Stimulated activated CD4-positive, alpha-beta T cell treated with anti-CD3 and anti-CD28 coated beads, Interleukin-2, amount 100 ng/mL, for 24 hours (primary cell): Measurements from ENCODE around the gene B3GALNT2.

Experiments
- DNase-seq, 2 donors: peaks; one replicate each; pipeline ENCODE4 v3.0.0-alpha.2; 2020

Gene B3GALNT2

GRCh38 chr1:235450886-235451483, 53.3 kb downstream of the B3GALNT2 start:
- DNase-seq, result no peak

- no peak for DNase-seq
These were observed 53.8 kb downstream of the B3GALNT2 start for GRCh38 chr1:235450433-235450832.

GRCh38 chr1:235448616-235449015, 55.6 kb downstream of the B3GALNT2 start:
- no peak for DNase-seq

GRCh38 chr1:235442788-235443429, 61.3 kb downstream of the B3GALNT2 start:
- no peak for DNase-seq

GRCh38 chr1:235441159-235441685, 63.0 kb downstream of the B3GALNT2 start:
- DNase-seq, result no peak

- DNase-seq, result no peak
These were observed 70.3 kb downstream of the B3GALNT2 start for GRCh38 chr1:235434001-235434400.

GRCh38 chr1:235430991-235431390, 73.3 kb downstream of the B3GALNT2 start:
- DNase-seq, result no peak

- no peak for DNase-seq
These were observed 75.1 kb downstream of the B3GALNT2 start for GRCh38 chr1:235429143-235429542.

- DNase-seq, result no peak
These were observed 76.8 kb downstream of the B3GALNT2 start for GRCh38 chr1:235427447-235427846.

- DNase-seq, result no peak
These were observed 77.6 kb downstream of the B3GALNT2 start for GRCh38 chr1:235426680-235427079.

GRCh38 chr1:235426143-235426542, 78.1 kb downstream of the B3GALNT2 start:
- DNase-seq, result no peak

- DNase-seq, result no peak
These were observed 78.9 kb downstream of the B3GALNT2 start for GRCh38 chr1:235425357-235425756.

GRCh38 chr1:235424092-235424491, 80.2 kb downstream of the B3GALNT2 start:
- no peak for DNase-seq

- peak; percentile 15 to 22 for DNase-seq
These were observed 81.0 kb downstream of the B3GALNT2 start for GRCh38 chr1:235423214-235423652.

- no peak for DNase-seq
These were observed 82.5 kb downstream of the B3GALNT2 start for GRCh38 chr1:235421751-235422150.

GRCh38 chr1:235417086-235417697, 87.1 kb downstream of the B3GALNT2 start:
- DNase-seq, result peak; percentile 67 to 72

- no peak for DNase-seq
These were observed 87.6 kb downstream of the B3GALNT2 start for GRCh38 chr1:235416662-235417049.

- peak; percentile 60 to 66 for DNase-seq
These were observed 89.0 kb downstream of the B3GALNT2 start for GRCh38 chr1:235415008-235415904.

GRCh38 chr1:235411489-235412486, 92.5 kb downstream of the B3GALNT2 start:
- DNase-seq, result no peak

- no peak for DNase-seq
These were observed 93.8 kb downstream of the B3GALNT2 start for GRCh38 chr1:235410467-235410866.

GRCh38 chr1:235409042-235409820, 95.0 kb downstream of the B3GALNT2 start:
- DNase-seq, result no peak
